Measurements from ENCODE around the gene GYG2.

GYG2 gene

GRCh38 chrX:2928191-2928582, 99.5 kb downstream of the GYG2 start:
- H3K4me1 Mint-ChIP-seq: peaks cover 11% of the 10 kb centered on the region
- peaks cover 5% of the 10 kb centered on the region for H3K9me3 Mint-ChIP-seq
- H3K4me3 Mint-ChIP-seq: peak overlapping the region; percentile 97
- H3K27ac Mint-ChIP-seq: peak overlapping the region; percentile 86
- H3K36me3 Mint-ChIP-seq: no peaks in the 10 kb centered on the region
- H3K27me3 Mint-ChIP-seq: no peaks in the 10 kb centered on the region
- no peak for ATAC-seq

GRCh38 chrX:2928583-2929434, 100.1 kb downstream of the GYG2 start, which contains the start of gene ARSD:
ARSD (minus strand) TSS chrX:2929339; CDS start chrX:2929275, 64 bp downstream.
- Mint-ChIP-seq H3K27me3 (no peaks in the 10 kb centered on the region), H3K36me3 (no peaks in the 10 kb centered on the region), H3K4me1 (peaks cover 11% of the 10 kb centered on the region), H3K27ac (peak within 1 kb of the TSS; percentile 86), H3K4me3 (peak within 1 kb of the TSS; percentile 97), H3K9me3 (peaks cover 5% of the 10 kb centered on the region)
- peak; percentile 96 for ATAC-seq

- peaks cover 11% of the 10 kb centered on the region for H3K4me1 Mint-ChIP-seq
- H3K27me3 Mint-ChIP-seq: no peaks in the 10 kb centered on the region
- H3K9me3 Mint-ChIP-seq: peaks cover 5% of the 10 kb centered on the region
- no peaks in the 10 kb centered on the region for H3K36me3 Mint-ChIP-seq
- no peak overlapping the region for H3K4me3 Mint-ChIP-seq
- no peak for ATAC-seq
- H3K27ac Mint-ChIP-seq: no peak overlapping the region
Observed at GRCh38 chrX:2931155-2931554, 102.4 kb downstream of the GYG2 start.

- Mint-ChIP-seq H3K9me3 (peaks cover 5% of the 10 kb centered on the region), H3K36me3 (no peaks in the 10 kb centered on the region), H3K27me3 (no peaks in the 10 kb centered on the region), H3K27ac (no peak overlapping the region), H3K4me1 (peaks cover 11% of the 10 kb centered on the region), H3K4me3 (no peak overlapping the region)
- no peak for ATAC-seq
Observed at GRCh38 chrX:2931612-2932011, 102.9 kb downstream of the GYG2 start.

All from stimulated activated memory B cell treated with anti-CD40 and anti-IgM and Interleukin-4, amounts not matched to agents 10 μg/mL and 1 μg/mL and 100 μg/mL, for 72 hours (primary cell).